HEK293T (cell line): Measurements from ENCODE around the gene DCDC2C.

Source experiments
- CTCF ChIA-PET: fragments of 350-600 bp; formaldehyde crosslinking; extraction: SDS; loops from one replicate; lab custom pipeline; 2021; ENCODE audit warnings: antibody characterized with exemption, inconsistent platforms; lab: Yijun Ruan, JAX
- POLR2A ChIA-PET: fragments of 350-600 bp; formaldehyde crosslinking; extraction: SDS; loops from one replicate; lab custom pipeline; 2020; ENCODE audit warnings: antibody characterized with exemption, inconsistent platforms; lab: Yijun Ruan, JAX
- DNase-seq: peaks from one replicate; pipeline ENCODE4 v3.0.0; 2012; ENCODE audit warnings: mixed read lengths; ENCODE audit errors: extremely low spot score
- ARNT ChIP-seq: fragments of 450-650 bp; IDR thresholded peaks from 2 replicates; pipeline ENCODE4 v1.6.1; 2017; ENCODE audit warnings: mild to moderate bottlenecking
- BHLHE40 ChIP-seq: fragments of 450-650 bp; IDR thresholded peaks from 2 replicates; pipeline ENCODE4 v1.6.1; 2016; ENCODE audit warnings: mild to moderate bottlenecking, moderate library complexity, borderline replicate concordance
- CTBP1 ChIP-seq: fragments of 450-650 bp; IDR thresholded peaks from 2 replicates; pipeline ENCODE4 v1.6.1; 2016; ENCODE audit warnings: borderline replicate concordance
- ELF4 ChIP-seq: fragments of 450-650 bp; IDR thresholded peaks from 2 replicates; pipeline ENCODE4 v1.6.1; 2017; ENCODE audit warnings: antibody characterized with exemption
- FOXA1 ChIP-seq: fragments of 450-650 bp; IDR thresholded peaks from 2 replicates; pipeline ENCODE4 v1.6.1; 2016; ENCODE audit warnings: mild to moderate bottlenecking
- FOXK2 ChIP-seq: fragments of 450-650 bp; IDR thresholded peaks from 2 replicates; pipeline ENCODE4 v1.6.1; 2016; ENCODE audit warnings: mild to moderate bottlenecking
- FOXM1 ChIP-seq: fragments of 450-650 bp; IDR thresholded peaks from 2 replicates; pipeline ENCODE4 v1.6.1; 2017; ENCODE audit warnings: mild to moderate bottlenecking, borderline replicate concordance
- HDGF ChIP-seq: fragments of 450-650 bp; IDR thresholded peaks from 2 replicates; pipeline ENCODE4 v1.6.1; 2017; ENCODE audit warnings: antibody characterized with exemption, borderline replicate concordance
- L3MBTL2 ChIP-seq: fragments of 450-650 bp; conservative IDR thresholded peaks from 2 replicates; pipeline ENCODE4 v1.6.1; 2016; ENCODE audit warnings: mild to moderate bottlenecking
- LEF1 ChIP-seq: fragments of 450-650 bp; IDR thresholded peaks from 2 replicates; pipeline ENCODE4 v1.6.1; 2017; ENCODE audit warnings: mild to moderate bottlenecking, borderline replicate concordance
- NFRKB ChIP-seq: fragments of 450-650 bp; IDR thresholded peaks from 2 replicates; pipeline ENCODE4 v1.6.1; 2016; ENCODE audit warnings: mild to moderate bottlenecking, moderate library complexity
- SP1 ChIP-seq: fragments of 450-650 bp; IDR thresholded peaks from 2 replicates; pipeline ENCODE4 v1.6.1; 2017
- SUZ12 ChIP-seq: fragments of 450-650 bp; IDR thresholded peaks from 2 replicates; pipeline ENCODE4 v1.6.1; 2016; ENCODE audit warnings: mild to moderate bottlenecking
- TARDBP ChIP-seq: fragments of 450-650 bp; IDR thresholded peaks from 2 replicates; pipeline ENCODE4 v1.6.1; 2016
- ZNF384 ChIP-seq: fragments of 450-650 bp; IDR thresholded peaks from 2 replicates; pipeline ENCODE4 v1.6.1; 2016
- TF ChIP-seq, protein P1 (sequence below): fragments of 450-650 bp; IDR thresholded peaks from 2 replicates; pipeline ENCODE4 v1.6.1; 2016

DCDC2C gene

DNA sequence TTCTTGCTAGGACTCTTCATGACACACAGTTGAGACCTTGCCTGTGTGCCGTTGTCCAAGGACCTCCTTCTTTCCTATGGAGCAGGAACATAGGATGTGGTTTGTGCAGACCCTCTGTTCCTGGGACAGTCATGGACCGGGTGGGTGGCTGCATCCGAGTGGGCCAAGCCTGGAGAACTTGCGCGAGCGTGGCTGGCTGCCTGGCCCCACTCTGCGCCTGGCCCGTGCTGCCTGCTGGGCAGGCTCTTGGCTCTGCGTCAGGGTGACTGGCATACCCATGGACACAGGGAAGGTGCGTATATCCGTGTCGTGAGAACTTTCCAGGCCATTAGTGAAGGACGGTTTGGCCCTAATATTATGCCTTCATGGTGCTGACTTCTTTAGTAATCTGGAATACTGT, 68.2 kb downstream of the DCDC2C start:
- TF ChIP-seq SP1, result no peak
- TF ChIP-seq SUZ12, result no peak
- TF ChIP-seq L3MBTL2, result no peak
- no peak for TF ChIP-seq ELF4
- TF ChIP-seq CTBP1, result no peak
- no peak for TF ChIP-seq FOXK2
- TF ChIP-seq, protein P1, sequence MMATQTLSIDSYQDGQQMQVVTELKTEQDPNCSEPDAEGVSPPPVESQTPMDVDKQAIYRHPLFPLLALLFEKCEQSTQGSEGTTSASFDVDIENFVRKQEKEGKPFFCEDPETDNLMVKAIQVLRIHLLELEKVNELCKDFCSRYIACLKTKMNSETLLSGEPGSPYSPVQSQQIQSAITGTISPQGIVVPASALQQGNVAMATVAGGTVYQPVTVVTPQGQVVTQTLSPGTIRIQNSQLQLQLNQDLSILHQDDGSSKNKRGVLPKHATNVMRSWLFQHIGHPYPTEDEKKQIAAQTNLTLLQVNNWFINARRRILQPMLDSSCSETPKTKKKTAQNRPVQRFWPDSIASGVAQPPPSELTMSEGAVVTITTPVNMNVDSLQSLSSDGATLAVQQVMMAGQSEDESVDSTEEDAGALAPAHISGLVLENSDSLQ, result no peak
- no peak for TF ChIP-seq FOXA1
- no peak for TF ChIP-seq HDGF
- TF ChIP-seq ZNF384, result no peak
- TF ChIP-seq BHLHE40, result no peak
- no peak for TF ChIP-seq TARDBP
- TF ChIP-seq LEF1, result no peak
- no peak for TF ChIP-seq NFRKB
- no peak for TF ChIP-seq ARNT
- TF ChIP-seq FOXM1, result no peak
- POLR2A ChIA-PET, result no interaction called here
- CTCF ChIA-PET, result no interaction called here

DNA sequence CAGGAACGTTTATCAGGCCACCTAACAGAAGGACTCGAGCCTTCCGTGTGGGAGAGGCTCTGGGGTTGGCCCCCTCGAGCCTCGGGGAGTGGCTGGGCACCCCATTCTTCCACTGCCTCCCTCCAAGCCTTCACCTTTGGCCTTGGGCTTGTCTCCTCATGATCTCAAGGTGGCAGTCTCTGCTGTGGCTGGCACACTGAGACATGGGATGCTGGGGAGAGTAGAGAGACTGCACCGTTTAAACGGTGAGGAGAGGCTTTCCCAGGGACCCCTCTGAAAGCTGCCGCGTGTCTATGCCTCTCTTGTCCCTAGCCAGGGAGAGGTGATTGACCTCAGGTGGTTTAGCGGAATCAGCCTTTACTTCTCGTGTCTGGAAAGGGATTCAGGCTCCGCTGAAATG, 71.0 kb downstream of the DCDC2C start:
- TF ChIP-seq TARDBP, result no peak
- TF ChIP-seq ELF4, result no peak
- no peak for TF ChIP-seq ARNT
- TF ChIP-seq SP1, result no peak
- no peak for TF ChIP-seq FOXA1
- no peak for TF ChIP-seq L3MBTL2
- no peak for TF ChIP-seq HDGF
- TF ChIP-seq CTBP1, result no peak
- TF ChIP-seq NFRKB, result no peak
- TF ChIP-seq FOXM1, result no peak
- TF ChIP-seq, protein P1, result no peak
- TF ChIP-seq LEF1, result no peak
- no peak for TF ChIP-seq FOXK2
- CTCF ChIA-PET, result no interaction called here
- no peak for DNase-seq
- POLR2A ChIA-PET, result no interaction called here

More for the DNA sequence above, 68.2 kb downstream of the DCDC2C start:
- DNase-seq, result no peak

DNA sequence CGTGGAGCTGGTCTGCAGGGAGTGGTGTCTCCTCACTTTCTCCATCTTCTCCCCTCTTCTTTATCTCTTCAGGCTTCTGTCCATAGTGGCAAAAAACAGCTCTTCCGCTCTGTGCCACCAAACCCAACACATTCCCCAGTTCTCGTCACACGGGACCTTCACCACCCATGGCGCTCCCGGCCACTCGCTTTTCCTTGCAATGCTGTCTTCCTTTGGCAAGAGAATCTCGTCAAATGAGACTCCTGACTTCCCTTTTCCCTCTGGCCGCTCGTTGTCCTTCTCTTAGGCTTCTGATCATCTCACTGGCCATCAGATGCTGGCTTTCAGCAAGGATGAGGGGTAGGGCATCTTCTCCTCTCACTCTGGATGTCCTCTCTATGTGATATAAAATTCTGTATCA, 72.9 kb downstream of the DCDC2C start:
- DNase-seq, result no peak
- ChIA-PET POLR2A (no interaction called here), CTCF (no interaction called here)
- no peak for TF ChIP-seq SP1
- TF ChIP-seq ZNF384, result no peak
- TF ChIP-seq HDGF, result no peak
- TF ChIP-seq TARDBP, result no peak
- no peak for TF ChIP-seq L3MBTL2
- TF ChIP-seq LEF1, result no peak
- TF ChIP-seq, protein P1, result no peak
- TF ChIP-seq FOXM1, result no peak
- TF ChIP-seq SUZ12, result no peak
- TF ChIP-seq ARNT, result no peak
- TF ChIP-seq BHLHE40, result no peak
- no peak for TF ChIP-seq ELF4
- TF ChIP-seq NFRKB, result no peak
- no peak for TF ChIP-seq FOXA1
- TF ChIP-seq FOXK2, result no peak
- no peak for TF ChIP-seq CTBP1

DNA sequence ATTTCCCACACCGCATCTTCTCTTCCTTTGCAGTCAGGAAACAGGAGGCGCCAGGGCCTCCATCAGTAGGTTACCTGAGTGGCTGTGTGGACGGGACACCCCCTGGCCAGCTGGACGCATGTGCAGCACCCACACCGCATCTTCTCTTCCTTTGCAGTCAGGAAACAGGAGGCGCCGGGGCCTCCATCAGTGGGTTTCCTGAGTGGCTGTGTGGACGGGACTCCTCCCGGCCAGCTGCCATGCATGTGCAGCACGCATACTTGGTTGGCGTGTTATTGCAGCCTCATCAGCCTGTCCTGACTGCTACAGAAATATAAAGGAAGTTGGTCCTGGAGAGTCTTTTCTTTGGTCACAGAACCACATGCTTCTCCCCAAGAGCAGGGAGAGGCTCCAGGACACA, 74.6 kb downstream of the DCDC2C start:
- ChIA-PET CTCF (no interaction called here), POLR2A (no interaction called here)
- DNase-seq, result no peak
- TF ChIP-seq BHLHE40 (no peak), FOXK2 (no peak), SP1 (no peak), ZNF384 (no peak), TARDBP (no peak), ARNT (no peak), ELF4 (no peak)

DNA sequence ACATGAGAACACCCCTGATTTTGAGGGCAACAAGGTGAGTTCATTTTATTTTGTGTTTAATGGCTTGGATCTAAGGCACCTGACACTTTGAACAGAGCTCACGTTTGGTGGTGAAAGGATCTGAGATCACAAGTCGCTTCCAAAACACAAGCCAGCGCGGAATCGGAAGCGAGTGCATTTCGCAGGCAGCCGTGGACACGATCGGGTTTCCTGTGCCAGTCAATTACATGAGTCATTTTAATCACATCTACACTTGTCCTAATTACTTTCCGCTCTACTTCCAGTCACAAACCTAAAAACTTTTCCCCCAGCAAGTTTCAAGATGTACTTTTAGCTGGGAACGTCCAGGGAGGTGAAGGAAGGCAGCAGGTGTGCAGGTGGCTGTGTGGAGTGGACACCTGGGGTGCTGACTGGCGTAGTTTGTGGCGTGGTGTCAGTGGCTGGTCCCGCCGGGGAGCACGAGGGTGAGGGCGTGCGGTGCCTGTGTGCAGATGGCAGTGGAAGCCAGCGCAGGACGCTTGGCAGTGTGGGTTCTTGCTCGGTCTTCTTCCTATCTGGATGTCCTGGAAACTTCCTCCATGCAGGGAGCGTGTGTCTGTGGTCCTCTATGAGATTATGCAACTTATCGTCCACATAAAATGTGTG, 75.6 kb downstream of the DCDC2C start:
- CTCF ChIA-PET, result interaction anchor here (0.7 to 3.5 kb wide), 2 partner anchors 11 to 50 kb away, joined by 4 to 21 read pairs; no protein-coding TSS in a partner anchor
- DNase-seq, result no peak
- TF ChIP-seq FOXM1 (no peak), NFRKB (no peak), HDGF (no peak), CTBP1 (no peak), ELF4 (no peak), ZNF384 (no peak), FOXA1 (no peak)
- POLR2A ChIA-PET, result no interaction called here

DNA sequence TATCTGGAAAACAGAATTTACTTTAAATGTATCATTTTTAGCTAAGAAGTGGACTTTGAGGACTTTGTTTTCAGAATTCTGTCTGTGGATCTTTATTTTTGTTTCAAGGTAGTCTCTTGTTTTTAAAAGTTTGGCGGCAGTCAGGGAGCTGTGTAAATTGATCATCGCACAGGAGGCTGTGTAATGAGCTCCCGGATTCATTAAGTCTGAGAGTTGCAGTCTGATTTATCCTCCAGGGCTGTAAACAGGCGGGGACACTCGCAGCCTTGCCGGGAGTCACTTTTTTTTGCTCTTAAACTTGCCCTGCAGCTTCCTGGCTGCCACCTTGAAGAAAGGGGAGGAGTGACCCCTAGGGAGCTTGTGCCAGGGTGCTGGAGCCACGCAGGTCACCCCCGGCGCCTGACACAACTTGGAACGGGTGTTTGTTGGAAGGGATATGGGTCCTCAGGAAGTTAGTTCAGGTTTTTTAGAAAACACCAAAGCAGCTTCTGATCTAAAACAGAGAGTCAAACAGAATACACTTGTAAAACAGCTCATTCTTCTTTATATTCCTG, 76.2 kb downstream of the DCDC2C start:
- no peak for DNase-seq
- TF ChIP-seq SP1 (no peak), ARNT (no peak), ZNF384 (no peak), FOXA1 (no peak), TARDBP (no peak)
- TF ChIP-seq, protein P1, result no peak
- ChIA-PET POLR2A (no interaction called here), CTCF (interaction anchor here (0.6 to 3.5 kb wide), 4 partner anchors 12 to 985 kb away, joined by 3 to 21 read pairs (median 4); no protein-coding TSS in a partner anchor)
